Neural progenitor cell (in vitro differentiated cells): ENCODE results near the gene CACHD1.

ENCODE experiments used
- EZH2phosphoT487 ChIP-seq: fragments of 200-600 bp; sonication (generic); IDR thresholded peaks from 2 replicates; pipeline ENCODE4 v1.6.1; 2017; ENCODE audit warnings: antibody characterized with exemption
- TF ChIP-seq, protein P1 (sequence below): fragments of 200-600 bp; sonication (generic); IDR thresholded peaks from 2 replicates; pipeline ENCODE4 v1.5.1; 2017; ENCODE audit warnings: antibody characterized with exemption, mild to moderate bottlenecking

DNA sequence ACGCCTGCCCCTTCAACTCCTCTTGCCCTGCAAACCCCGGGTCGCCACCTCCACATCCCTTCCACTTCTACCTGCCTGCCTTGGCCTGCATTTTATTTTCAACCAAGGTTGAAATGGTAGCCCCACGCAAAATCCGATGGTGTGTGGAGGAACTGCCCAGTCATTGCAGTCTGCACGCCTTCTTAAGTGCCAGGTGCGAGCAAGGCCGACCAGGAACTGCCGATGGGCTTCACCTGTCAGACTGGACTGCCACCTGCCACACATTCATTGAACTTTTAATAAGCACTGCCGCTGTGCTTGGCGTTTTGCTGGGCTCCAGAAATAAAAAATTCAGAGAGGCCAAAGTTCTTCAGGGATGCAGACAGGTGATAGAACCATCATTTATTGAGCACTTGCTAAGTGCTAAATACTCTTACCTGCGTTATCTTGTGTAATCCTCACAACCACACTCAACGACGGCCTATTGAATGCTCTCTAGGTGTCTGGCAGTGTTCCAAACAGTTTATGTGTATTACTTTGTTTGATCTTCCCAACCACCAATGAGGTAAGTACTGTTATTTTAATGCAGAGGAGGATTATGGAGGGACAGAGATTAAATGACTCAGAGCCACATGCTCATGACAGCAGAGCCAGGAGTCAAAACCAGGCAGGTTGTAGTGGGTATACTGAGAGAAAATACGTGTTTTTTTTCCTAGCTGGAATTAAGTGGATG lies 36.2 kb downstream of the CACHD1 start:
- TF ChIP-seq, protein P1, sequence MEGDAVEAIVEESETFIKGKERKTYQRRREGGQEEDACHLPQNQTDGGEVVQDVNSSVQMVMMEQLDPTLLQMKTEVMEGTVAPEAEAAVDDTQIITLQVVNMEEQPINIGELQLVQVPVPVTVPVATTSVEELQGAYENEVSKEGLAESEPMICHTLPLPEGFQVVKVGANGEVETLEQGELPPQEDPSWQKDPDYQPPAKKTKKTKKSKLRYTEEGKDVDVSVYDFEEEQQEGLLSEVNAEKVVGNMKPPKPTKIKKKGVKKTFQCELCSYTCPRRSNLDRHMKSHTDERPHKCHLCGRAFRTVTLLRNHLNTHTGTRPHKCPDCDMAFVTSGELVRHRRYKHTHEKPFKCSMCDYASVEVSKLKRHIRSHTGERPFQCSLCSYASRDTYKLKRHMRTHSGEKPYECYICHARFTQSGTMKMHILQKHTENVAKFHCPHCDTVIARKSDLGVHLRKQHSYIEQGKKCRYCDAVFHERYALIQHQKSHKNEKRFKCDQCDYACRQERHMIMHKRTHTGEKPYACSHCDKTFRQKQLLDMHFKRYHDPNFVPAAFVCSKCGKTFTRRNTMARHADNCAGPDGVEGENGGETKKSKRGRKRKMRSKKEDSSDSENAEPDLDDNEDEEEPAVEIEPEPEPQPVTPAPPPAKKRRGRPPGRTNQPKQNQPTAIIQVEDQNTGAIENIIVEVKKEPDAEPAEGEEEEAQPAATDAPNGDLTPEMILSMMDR = no peak
- TF ChIP-seq EZH2phosphoT487 = no peak
